OCI-LY3 (cell line): ENCODE results near the gene KIF20B.

Experiments
- H2AFZ ChIP-seq: fragments of 200-600, 300-600 bp; shearing (Covaris generic); 2 replicates; pipeline ENCODE4 v1.6.0; 2014; ENCODE audit warnings: antibody characterized with exemption, low read depth, low read length
- H3K27ac ChIP-seq: fragments of 200-600, 300-600 bp; sonication (generic); 2 replicates; pipeline ENCODE4 v1.5.1; 2014; ENCODE audit warnings: mild to moderate bottlenecking, low read length, moderate library complexity, mixed read lengths
- H3K27me3 ChIP-seq: fragments of 200-600, 300-600 bp; sonication (generic); 2 replicates; pipeline ENCODE4 v1.6.1; 2014; ENCODE audit warnings: low read depth, low read length, mixed read lengths
- H3K36me3 ChIP-seq: fragments of 200-600, 300-600 bp; sonication (generic); replicated peaks from 2 replicates; pipeline ENCODE3; 2014; ENCODE audit warnings: low read depth, low read length, mixed read lengths
- H3K4me1 ChIP-seq: fragments of 300-600, 200-600 bp; sonication (generic); 2 replicates; pipeline ENCODE4 v1.6.1; 2014; ENCODE audit warnings: low read length, mixed read lengths
- H3K4me2 ChIP-seq: fragments of 200-600, 300-600 bp; sonication (generic); 2 replicates; pipeline ENCODE4 v1.6.1; 2014; ENCODE audit warnings: low read length, mixed read lengths
- H3K4me3 ChIP-seq: fragments of 300-600, 200-600 bp; sonication (generic); 2 replicates; pipeline ENCODE4 v1.5.1; 2014; ENCODE audit warnings: antibody characterized with exemption, mild to moderate bottlenecking, low read length, moderate library complexity
- H3K79me2 ChIP-seq: fragments of 300-600, 200-600 bp; shearing (Covaris generic); 2 replicates; pipeline ENCODE4 v1.6.1; 2014; ENCODE audit warnings: mild to moderate bottlenecking, low read length, mixed read lengths
- H3K9ac ChIP-seq: fragments of 300-600, 200-600 bp; shearing (Covaris generic); 2 replicates; pipeline ENCODE4 v1.6.0; 2014; ENCODE audit warnings: mild to moderate bottlenecking, low read length, moderate library complexity
- H3K9me3 ChIP-seq: fragments of 200-600, 300-600 bp; shearing (Covaris generic); 2 replicates; pipeline ENCODE4 v1.6.1; 2014; ENCODE audit warnings: low read length, mixed read lengths; ENCODE audit not compliant: insufficient read depth
- H4K20me1 ChIP-seq: fragments of 200-600, 300-600 bp; sonication (generic); 2 replicates; pipeline ENCODE4 v1.6.1; 2016; ENCODE audit warnings: low read length, mixed read lengths; ENCODE audit not compliant: insufficient read depth
- CTCF ChIP-seq: fragments of 200-600, 300-600 bp; sonication (generic); IDR thresholded peaks from 2 replicates; pipeline ENCODE4 v1.5.1; 2014; ENCODE audit warnings: antibody characterized with exemption, low read length, low read depth
- EZH2phosphoT487 ChIP-seq: fragments of 200-600 bp; shearing (Covaris generic); IDR thresholded peaks from 2 replicates; pipeline ENCODE4 v1.6.1; 2018; ENCODE audit warnings: antibody characterized with exemption, mixed run types, low read depth

The KIF20B gene

GRCh38 chr10:89666138-89666537, 35.3 kb upstream of the KIF20B start:
- Histone ChIP-seq H3K79me2 (no peaks in the 10 kb centered on the region), H3K9me3 (no peaks in the 10 kb centered on the region), H3K27me3 (no peaks in the 10 kb centered on the region), H3K4me3 (no peak overlapping the region), H3K4me2 (no peak overlapping the region), H4K20me1 (no peaks in the 10 kb centered on the region), H3K36me3 (no peaks in the 10 kb centered on the region), H3K9ac (no peak overlapping the region), H3K4me1 (no peaks in the 10 kb centered on the region), H3K27ac (no peak overlapping the region), H2AFZ (no peak overlapping the region)
- TF ChIP-seq CTCF: no peak
- no peak for TF ChIP-seq EZH2phosphoT487

GRCh38 chr10:89668386-89669071, 32.9 kb upstream of the KIF20B start:
- H3K4me2 ChIP-seq: no peak overlapping the region
- H3K9ac ChIP-seq: no peak overlapping the region
- no peak overlapping the region for H3K27ac ChIP-seq
- no peaks in the 10 kb centered on the region for H3K36me3 ChIP-seq
- no peaks in the 10 kb centered on the region for H3K27me3 ChIP-seq
- H2AFZ ChIP-seq: no peak overlapping the region
- no peaks in the 10 kb centered on the region for H3K79me2 ChIP-seq
- H3K4me3 ChIP-seq: no peak overlapping the region
- H3K9me3 ChIP-seq: no peaks in the 10 kb centered on the region
- no peak for TF ChIP-seq CTCF
- TF ChIP-seq EZH2phosphoT487: no peak
- peaks cover 8% of the 10 kb centered on the region for H3K4me1 ChIP-seq
- H4K20me1 ChIP-seq: no peaks in the 10 kb centered on the region

GRCh38 chr10:89669985-89670384, 31.4 kb upstream of the KIF20B start:
- H3K27me3 ChIP-seq: no peaks in the 10 kb centered on the region
- no peak overlapping the region for H3K27ac ChIP-seq
- H3K36me3 ChIP-seq: no peaks in the 10 kb centered on the region
- no peak for TF ChIP-seq CTCF
- TF ChIP-seq EZH2phosphoT487: no peak
- H3K4me2 ChIP-seq: no peak overlapping the region
- H3K79me2 ChIP-seq: no peaks in the 10 kb centered on the region
- H4K20me1 ChIP-seq: no peaks in the 10 kb centered on the region
- no peak overlapping the region for H3K9ac ChIP-seq
- H2AFZ ChIP-seq: no peak overlapping the region
- H3K4me3 ChIP-seq: no peak overlapping the region
- H3K9me3 ChIP-seq: no peaks in the 10 kb centered on the region
- H3K4me1 ChIP-seq: peaks cover 18% of the 10 kb centered on the region

- Histone ChIP-seq H3K4me3 (no peak overlapping the region), H3K4me1 (peaks cover 18% of the 10 kb centered on the region), H3K4me2 (no peak overlapping the region), H3K27ac (no peak overlapping the region), H3K9ac (no peak overlapping the region), H3K9me3 (no peaks in the 10 kb centered on the region), H3K36me3 (no peaks in the 10 kb centered on the region), H3K79me2 (no peaks in the 10 kb centered on the region), H2AFZ (no peak overlapping the region), H3K27me3 (no peaks in the 10 kb centered on the region), H4K20me1 (no peaks in the 10 kb centered on the region)
- no peak for TF ChIP-seq EZH2phosphoT487
- no peak for TF ChIP-seq CTCF
Measured at GRCh38 chr10:89670926-89671325, 30.5 kb upstream of the KIF20B start.
